ENCODE measurements around the gene SMG1. TPM values are rescaled to one million over a fixed set of nuclear protein-coding genes. Genes with fewer than 3 reads are reported as not detected.
"Not testable (repeated sequence)": the region's sequence is repeated elsewhere in the genome, so short reads cannot be mapped to it uniquely, and the experiment has no call there.

The SMG1 gene
- total RNA-seq, 1 donor from 2014 or later: 30.8 TPM

GRCh38 chr16:18802767-18803343 is 123.4 kb downstream of the SMG1 start:
- DNase-seq (ENCODE audit: low spot score) (no peak), ATAC-seq (no peak)

GRCh38 chr16:18801145-18801972 is 124.8 kb downstream of the SMG1 start, which contains the start of gene ARL6IP1:
ARL6IP1 (minus strand) TSS chr16:18801549; CDS start chr16:18801466, 83 bp downstream.
- ATAC-seq: peak; percentile 95
- peak; percentile 99 for DNase-seq (ENCODE audit: low spot score)

- ATAC-seq (peak; percentile 25), DNase-seq (ENCODE audit: low spot score) (no peak)
Observed at GRCh38 chr16:18800775-18801144, 125.4 kb downstream of the SMG1 start.

- no peak for DNase-seq (ENCODE audit: low spot score)
- ATAC-seq: no peak
Observed at GRCh38 chr16:18800293-18800692, 125.9 kb downstream of the SMG1 start.

- DNase-seq (ENCODE audit: low spot score) (no peak), ATAC-seq (no peak)
Observed at GRCh38 chr16:18799500-18799899, 126.7 kb downstream of the SMG1 start.

GRCh38 chr16:18797746-18798145 is 128.5 kb downstream of the SMG1 start:
- no peak for DNase-seq (ENCODE audit: low spot score)

GRCh38 chr16:18796377-18796776 is 129.8 kb downstream of the SMG1 start:
- DNase-seq (ENCODE audit: low spot score) (no peak), ATAC-seq (no peak)

More at GRCh38 chr16:18797746-18798145, 128.5 kb downstream of the SMG1 start:
- ATAC-seq: no peak

GRCh38 chr16:18792836-18793433 is 133.3 kb downstream of the SMG1 start:
- ATAC-seq (no peak), DNase-seq (ENCODE audit: low spot score) (no peak)

GRCh38 chr16:18789850-18790706 is 136.1 kb downstream of the SMG1 start, which contains the start of gene RPS15A:
RPS15A (minus strand) TSS chr16:18790334; CDS start chr16:18789113, 1,221 bp downstream.
- ATAC-seq: peak; percentile 96
- DNase-seq (ENCODE audit: low spot score): peak; percentile 94

GRCh38 chr16:18789515-18789849 is 136.7 kb downstream of the SMG1 start:
- no peak for ATAC-seq
- no peak for DNase-seq (ENCODE audit: low spot score)

- ATAC-seq: no peak
- no peak for DNase-seq (ENCODE audit: low spot score)
Observed at GRCh38 chr16:18788828-18789514, 137.2 kb downstream of the SMG1 start.

GRCh38 chr16:18784917-18785623 is 141.1 kb downstream of the SMG1 start:
- ATAC-seq (no peak), DNase-seq (ENCODE audit: low spot score) (no peak)

- no peak for ATAC-seq
Observed at GRCh38 chr16:18783430-18784341, 142.5 kb downstream of the SMG1 start.

GRCh38 chr16:18782697-18783429 is 143.3 kb downstream of the SMG1 start:
- no peak for DNase-seq (ENCODE audit: low spot score)
- ATAC-seq: no peak

More at GRCh38 chr16:18783430-18784341, 142.5 kb downstream of the SMG1 start:
- DNase-seq (ENCODE audit: low spot score): no peak

GRCh38 chr16:18781232-18781631 is 145.0 kb downstream of the SMG1 start:
- not testable (repeated sequence) for ATAC-seq; DNase-seq (ENCODE audit: low spot score)

GRCh38 chr16:18780460-18781026 is 145.7 kb downstream of the SMG1 start:
- ATAC-seq: peak; percentile 46

GRCh38 chr16:18777664-18778063 is 148.5 kb downstream of the SMG1 start:
- DNase-seq (ENCODE audit: low spot score); ATAC-seq: not testable (repeated sequence)

More at GRCh38 chr16:18780460-18781026, 145.7 kb downstream of the SMG1 start:
- DNase-seq (ENCODE audit: low spot score): not testable (repeated sequence)
